Neural progenitor cell (in vitro differentiated cells): ENCODE data around the gene LGALS12.

ENCODE experiments used
- CTCF ChIP-seq: fragments of 200-600 bp; sonication (generic); IDR thresholded peaks from 2 replicates; pipeline ENCODE4 v1.5.1; 2017; ENCODE audit warnings: antibody characterized with exemption, mild to moderate bottlenecking
- EZH2 ChIP-seq: fragments of 200-600 bp; sonication (generic); IDR thresholded peaks from 2 replicates; pipeline ENCODE4 v1.6.1; 2017; ENCODE audit warnings: antibody characterized with exemption, mild to moderate bottlenecking, moderate library complexity

- TF ChIP-seq CTCF = no peak
- TF ChIP-seq EZH2 = no peak
Observed at GRCh38 chr11:63472372-63472771, 33.5 kb upstream of the LGALS12 start.
